ENCODE results near the gene PLS3.

DNA sequence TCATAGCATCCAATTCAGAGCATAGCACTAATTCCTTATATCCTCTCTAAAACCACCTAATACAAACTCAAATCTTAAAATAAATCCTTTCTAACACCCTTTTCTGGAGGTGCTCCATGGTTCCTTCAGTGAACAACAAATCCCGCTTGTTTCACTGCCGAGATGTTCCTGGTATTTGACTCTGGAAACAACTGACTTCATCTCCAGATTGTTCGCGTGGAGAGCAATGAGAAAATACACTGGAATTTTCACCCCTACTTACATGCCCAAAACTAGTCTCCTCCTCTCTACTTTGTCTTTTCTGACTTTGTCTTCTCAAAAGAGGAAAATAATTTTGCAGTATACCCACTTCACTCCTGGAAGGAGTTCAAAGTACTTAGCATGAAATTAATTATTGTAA lies 129.0 kb downstream of the PLS3 start:
- TF ChIP-seq EP300 (IDR thresholded peaks at IDR 0.05), result no peak
- no peak for TF ChIP-seq CTCF (IDR thresholded peaks at IDR 0.05)
- no peak for TF ChIP-seq POLR2A (IDR thresholded peaks at IDR 0.05; ENCODE audit: low read depth)
- no peak for TF ChIP-seq POLR2AphosphoS5 (IDR thresholded peaks at IDR 0.05)
